Muscle layer of colon (tissue), 2 donors: Measurements from ENCODE around the gene ANKS1A.

Source experiments
- H3K27ac ChIP-seq: one replicate; pipeline ENCODE4 v1.7.0; 2013; ENCODE audit warnings: low read depth, mild to moderate bottlenecking, low read length, moderate library complexity
- H3K27me3 ChIP-seq, 2 donors: one replicate each; pipeline ENCODE4 v1.7.0; 2013; ENCODE audit warnings: low read length in 2 of 2, mild to moderate bottlenecking in 2 of 2; ENCODE audit not compliant: insufficient read depth in 2 of 2, control insufficient read depth in 1 of 2
- H3K36me3 ChIP-seq: one replicate; pipeline ENCODE4 v1.7.0; 2013; ENCODE audit warnings: mild to moderate bottlenecking, low read length; ENCODE audit not compliant: insufficient read depth
- H3K4me1 ChIP-seq: one replicate; pipeline ENCODE4 v1.7.0; 2013; ENCODE audit warnings: mild to moderate bottlenecking, low read length; ENCODE audit not compliant: insufficient read depth
- H3K4me3 ChIP-seq, 2 donors: one replicate each; pipeline ENCODE4 v1.7.0; 2013; ENCODE audit warnings: low read length in 2 of 2, low read depth in 1 of 2, mild to moderate bottlenecking in 1 of 2, moderate library complexity in 1 of 2
- H3K9ac ChIP-seq: one replicate; pipeline ENCODE4 v1.7.0; 2013; ENCODE audit warnings: low read length
- H3K9me3 ChIP-seq: one replicate; pipeline ENCODE4 v1.7.0; 2013; ENCODE audit warnings: mild to moderate bottlenecking, low read length
- donor health status: abdominal sarcoma.
- donor health status: Adenocarcinoma of cecum.

Gene ANKS1A

DNA sequence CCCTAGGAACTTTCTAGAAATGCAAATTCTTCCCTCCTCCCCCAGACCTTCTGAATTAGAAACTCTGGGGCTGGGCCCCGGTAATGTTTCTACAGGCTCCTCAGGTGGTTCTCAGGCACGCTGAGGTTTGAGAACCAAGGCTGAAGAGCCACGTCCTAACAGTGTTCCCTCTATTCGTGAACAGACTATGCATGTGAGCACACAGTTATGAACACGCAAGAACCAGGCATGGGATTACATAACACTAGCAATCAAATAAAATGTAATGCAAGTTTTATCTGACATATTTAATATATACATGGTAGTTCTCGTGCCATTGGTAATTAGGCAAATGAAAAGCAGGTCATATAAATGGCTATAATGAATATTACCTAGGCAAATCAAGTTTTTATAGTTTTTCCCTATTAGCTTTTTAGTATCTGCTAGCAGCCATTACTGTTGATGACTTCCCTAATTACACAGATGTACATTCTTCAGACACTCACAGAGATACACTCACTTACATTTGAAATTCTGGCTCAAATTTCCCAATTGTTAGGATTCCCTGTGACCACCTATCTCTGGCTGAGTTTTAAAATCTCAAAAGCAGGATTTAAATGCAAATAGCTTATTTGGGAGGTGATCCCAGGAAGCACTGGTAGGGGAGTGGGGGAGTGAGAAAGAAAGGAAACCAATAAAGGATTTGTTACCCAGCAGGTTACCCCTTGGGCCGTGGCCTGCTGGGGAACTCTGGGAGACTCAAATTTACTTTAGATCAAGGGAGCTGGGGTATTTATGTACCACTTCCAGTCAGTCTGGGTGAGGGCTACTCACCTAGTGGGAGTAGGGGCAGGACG, 148.0 kb downstream of the ANKS1A start:
- Histone ChIP-seq H3K27ac (peak overlapping the region; percentile 71), H3K9ac (no peak overlapping the region), H3K36me3 (peaks cover 22% of the 10 kb centered on the region), H3K9me3 (no peaks in the 10 kb centered on the region), H3K4me1 (peaks cover 87% of the 10 kb centered on the region), H3K27me3 (no peaks in the 10 kb centered on the region), H3K4me3 (no peak overlapping the region)

DNA sequence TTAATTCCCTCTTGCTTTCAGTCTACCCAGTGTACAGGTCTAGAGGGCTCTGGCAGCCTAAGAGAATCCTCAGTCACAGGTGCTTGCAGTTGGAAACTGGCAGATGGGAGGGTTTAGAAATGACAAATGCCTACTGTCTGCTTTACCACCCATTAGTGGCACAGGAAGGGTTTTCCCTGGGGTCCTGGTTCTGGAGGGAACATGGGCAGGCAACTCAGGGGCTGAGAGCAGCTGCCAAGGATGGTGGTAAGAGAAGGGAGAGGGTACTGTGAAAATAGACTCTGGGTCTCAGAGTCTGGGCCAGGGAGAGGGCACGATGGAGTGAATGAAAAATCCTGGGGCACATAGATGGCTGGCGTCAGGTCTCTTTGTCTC, 148.6 kb downstream of the ANKS1A start:
- no peak overlapping the region for H3K4me3 ChIP-seq
- H3K9ac ChIP-seq, result no peak overlapping the region
- H3K36me3 ChIP-seq, result peaks cover 22% of the 10 kb centered on the region
- no peaks in the 10 kb centered on the region for H3K9me3 ChIP-seq
- peaks cover 84% of the 10 kb centered on the region for H3K4me1 ChIP-seq
- no peaks in the 10 kb centered on the region for H3K27me3 ChIP-seq
- peak overlapping the region; percentile 71 for H3K27ac ChIP-seq

GRCh38 chr6:35038076-35038475, 149.0 kb downstream of the ANKS1A start:
- Histone ChIP-seq H3K36me3 (peaks cover 22% of the 10 kb centered on the region), H3K4me3 (no peak overlapping the region), H3K9me3 (no peaks in the 10 kb centered on the region), H3K9ac (no peak overlapping the region), H3K27me3 (no peaks in the 10 kb centered on the region), H3K4me1 (peaks cover 84% of the 10 kb centered on the region), H3K27ac (peak overlapping the region; percentile 71)

- no peaks in the 10 kb centered on the region for H3K9me3 ChIP-seq
- H3K9ac ChIP-seq, result no peak overlapping the region
- H3K27ac ChIP-seq, result peak overlapping the region; percentile 46
- H3K36me3 ChIP-seq, result peaks cover 13% of the 10 kb centered on the region
- H3K4me3 ChIP-seq, result peak overlapping the region in 1 of 2 donors; percentile 8
- H3K27me3 ChIP-seq, result no peaks in the 10 kb centered on the region
- peaks cover 86% of the 10 kb centered on the region for H3K4me1 ChIP-seq
Observed at GRCh38 chr6:35040398-35040797, 151.3 kb downstream of the ANKS1A start.

GRCh38 chr6:35041086-35041861, 152.2 kb downstream of the ANKS1A start:
- Histone ChIP-seq H3K4me1 (peaks cover 86% of the 10 kb centered on the region), H3K27me3 (no peaks in the 10 kb centered on the region), H3K9ac (no peak overlapping the region), H3K36me3 (peaks cover 13% of the 10 kb centered on the region), H3K9me3 (no peaks in the 10 kb centered on the region), H3K4me3 (no peak overlapping the region), H3K27ac (peak overlapping the region; percentile 88)

- H3K36me3 ChIP-seq, result peaks cover 13% of the 10 kb centered on the region
- H3K9me3 ChIP-seq, result no peaks in the 10 kb centered on the region
- H3K9ac ChIP-seq, result no peak overlapping the region
- no peaks in the 10 kb centered on the region for H3K27me3 ChIP-seq
- peaks cover 86% of the 10 kb centered on the region for H3K4me1 ChIP-seq
- peak overlapping the region; percentile 88 for H3K27ac ChIP-seq
- H3K4me3 ChIP-seq, result no peak overlapping the region
Observed at GRCh38 chr6:35042031-35042815, 153.2 kb downstream of the ANKS1A start.

DNA sequence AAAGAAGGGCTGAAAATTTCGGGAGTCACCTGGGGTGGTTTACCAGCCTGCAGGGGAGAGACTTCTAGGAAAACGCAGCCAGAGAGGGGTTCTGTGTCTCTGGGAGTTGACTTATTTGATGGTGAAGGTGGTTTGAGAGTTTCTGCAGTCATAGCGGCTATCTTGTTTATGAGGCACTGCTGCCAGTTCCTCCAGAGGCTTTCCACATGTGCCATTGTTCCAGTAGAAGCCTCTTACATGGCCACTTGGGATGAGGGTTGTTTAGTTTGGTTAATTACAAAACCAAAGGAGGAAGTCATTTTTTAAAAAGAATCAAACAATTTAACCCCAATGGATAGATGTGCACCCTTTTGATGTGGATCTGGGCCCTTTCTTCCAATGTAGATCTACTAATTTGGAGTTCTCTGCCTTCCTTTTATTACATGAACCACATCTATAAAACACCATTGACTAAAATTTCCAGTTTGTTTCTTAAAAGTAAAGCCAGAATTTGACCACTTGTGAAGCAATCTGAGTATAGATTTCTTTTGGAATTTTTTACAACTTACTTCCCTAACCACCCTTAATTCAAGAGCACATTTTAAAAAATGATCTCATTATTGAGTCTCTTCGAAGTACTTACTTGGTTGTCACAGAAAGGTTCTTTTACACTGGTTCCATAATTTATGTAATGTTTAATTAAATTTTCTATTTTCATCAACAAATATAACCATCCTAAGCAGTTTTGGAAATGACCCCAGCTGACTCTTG, 154.5 kb downstream of the ANKS1A start:
- peak overlapping the region in 1 of 2 donors; percentile 22 for H3K4me3 ChIP-seq
- peaks cover 89% of the 10 kb centered on the region for H3K4me1 ChIP-seq
- H3K27ac ChIP-seq, result peak overlapping the region; percentile 88
- no peaks in the 10 kb centered on the region for H3K9me3 ChIP-seq
- peak overlapping the region; percentile 2 for H3K9ac ChIP-seq
- no peaks in the 10 kb centered on the region for H3K27me3 ChIP-seq
- H3K36me3 ChIP-seq, result peaks cover 13% of the 10 kb centered on the region

DNA sequence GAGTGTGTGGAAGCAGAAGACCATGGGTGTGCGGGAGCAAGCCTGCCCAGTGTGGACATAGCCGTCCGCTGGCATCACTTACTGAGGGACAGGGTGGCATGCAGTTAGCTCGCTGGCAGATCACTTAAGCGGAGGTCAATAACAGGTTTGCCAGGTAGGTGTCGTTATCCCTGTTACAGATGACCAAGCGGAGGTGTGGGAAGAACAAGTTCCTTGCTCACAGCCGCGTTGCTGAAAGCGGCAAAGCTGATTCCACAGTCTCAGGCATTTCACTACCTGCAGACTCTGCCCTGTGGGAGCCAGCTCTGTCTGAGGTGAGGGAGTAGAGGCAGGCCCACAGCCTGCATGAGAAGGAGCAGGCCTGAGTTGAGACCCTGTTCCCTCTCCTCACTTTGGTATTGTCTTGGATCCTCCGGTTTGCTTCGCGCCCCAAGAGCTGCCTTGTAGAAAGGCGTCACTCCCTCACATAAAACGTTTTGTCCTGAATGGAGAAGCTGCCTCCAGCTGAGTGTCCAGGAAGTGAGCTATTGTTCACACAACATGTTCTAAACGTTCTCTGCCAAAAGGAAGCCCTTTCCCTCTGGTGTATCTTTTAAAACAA, 155.2 kb downstream of the ANKS1A start:
- Histone ChIP-seq H3K4me3 (peak overlapping the region in 1 of 2 donors; percentile 1), H3K27me3 (no peaks in the 10 kb centered on the region), H3K9ac (peak overlapping the region; percentile 2), H3K9me3 (no peaks in the 10 kb centered on the region), H3K4me1 (peaks cover 95% of the 10 kb centered on the region), H3K36me3 (peaks cover 13% of the 10 kb centered on the region), H3K27ac (peak overlapping the region; percentile 88)

- Histone ChIP-seq H3K9ac (peak overlapping the region; percentile 3), H3K4me1 (peaks cover 95% of the 10 kb centered on the region), H3K27me3 (no peaks in the 10 kb centered on the region), H3K27ac (peak overlapping the region; percentile 88), H3K4me3 (no peak overlapping the region), H3K36me3 (peaks cover 8% of the 10 kb centered on the region), H3K9me3 (no peaks in the 10 kb centered on the region)
Observed at GRCh38 chr6:35044761-35045421, 155.8 kb downstream of the ANKS1A start.

- Histone ChIP-seq H3K4me3 (no peak overlapping the region), H3K27me3 (no peaks in the 10 kb centered on the region), H3K27ac (peak overlapping the region; percentile 88), H3K4me1 (peaks cover 95% of the 10 kb centered on the region), H3K9ac (peak overlapping the region; percentile 51), H3K36me3 (no peaks in the 10 kb centered on the region), H3K9me3 (no peaks in the 10 kb centered on the region)
Observed at GRCh38 chr6:35046103-35046502, 157.0 kb downstream of the ANKS1A start.
